ENCODE measurements around the gene OIT3. TPM values are rescaled to one million over a fixed set of nuclear protein-coding genes. Genes with fewer than 3 reads are reported as not detected.

OIT3 gene
- total RNA-seq (under 1 TPM; 0.68 to 0.87 TPM), polyA plus RNA-seq (ENCODE audit: insufficient read depth, low read depth, low replicate concordance) (1.4 TPM)
- long read RNA-seq, donor 1, transcript OIT3-201 (9 exons, 2,365 nt), result major isoform, 5 of 16 reads
- long read RNA-seq, donor 1, partial matches to known transcripts, result 11 of 16 reads
- long read RNA-seq, donor 1, other reads (novel, unspliced or antisense), result 0 of 16 reads
- long read RNA-seq, donor 2, transcript OIT3-201 (9 exons, 2,365 nt), result major isoform, 7 of 22 reads
- long read RNA-seq, donor 2, partial matches to known transcripts, result 15 of 22 reads
- long read RNA-seq, donor 2, other reads (novel, unspliced or antisense), result 0 of 22 reads

- intact Hi-C loops (cut with DNase I; ENCODE audit: low total_unique reads), result no loop called here
- WGBS, 2 donors, result 60 to 67% methylated on average over 4 of the region's 4 CpGs
These were observed at the start of gene OIT3 for GRCh38 chr10:72893136-72893798. Gene OIT3 (plus strand): TSS chr10:72893739. CDS start chr10:72893799, 60 bp downstream.

GRCh38 chr10:72846238-72846637 lies 47.3 kb upstream of the OIT3 start:
- Histone ChIP-seq H3K4me1 (no peaks in the 10 kb centered on the region), H3K27ac (no peak overlapping the region), H3K27me3 (no peaks in the 10 kb centered on the region), H3K36me3 (ENCODE audit: low read depth, missing control alignments) (no peaks in the 10 kb centered on the region), H3K4me3 (no peak overlapping the region), H3K9me3 (no peaks in the 10 kb centered on the region)
- intact Hi-C loops (cut with DNase I; ENCODE audit: low total_unique reads), result no loop called here
- TF ChIP-seq, protein P1, sequence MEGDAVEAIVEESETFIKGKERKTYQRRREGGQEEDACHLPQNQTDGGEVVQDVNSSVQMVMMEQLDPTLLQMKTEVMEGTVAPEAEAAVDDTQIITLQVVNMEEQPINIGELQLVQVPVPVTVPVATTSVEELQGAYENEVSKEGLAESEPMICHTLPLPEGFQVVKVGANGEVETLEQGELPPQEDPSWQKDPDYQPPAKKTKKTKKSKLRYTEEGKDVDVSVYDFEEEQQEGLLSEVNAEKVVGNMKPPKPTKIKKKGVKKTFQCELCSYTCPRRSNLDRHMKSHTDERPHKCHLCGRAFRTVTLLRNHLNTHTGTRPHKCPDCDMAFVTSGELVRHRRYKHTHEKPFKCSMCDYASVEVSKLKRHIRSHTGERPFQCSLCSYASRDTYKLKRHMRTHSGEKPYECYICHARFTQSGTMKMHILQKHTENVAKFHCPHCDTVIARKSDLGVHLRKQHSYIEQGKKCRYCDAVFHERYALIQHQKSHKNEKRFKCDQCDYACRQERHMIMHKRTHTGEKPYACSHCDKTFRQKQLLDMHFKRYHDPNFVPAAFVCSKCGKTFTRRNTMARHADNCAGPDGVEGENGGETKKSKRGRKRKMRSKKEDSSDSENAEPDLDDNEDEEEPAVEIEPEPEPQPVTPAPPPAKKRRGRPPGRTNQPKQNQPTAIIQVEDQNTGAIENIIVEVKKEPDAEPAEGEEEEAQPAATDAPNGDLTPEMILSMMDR (IDR thresholded peaks at IDR 0.05), result no peak
- no peak for TF ChIP-seq POLR2A (IDR thresholded peaks at IDR 0.05)
- 78 to 84% methylated on average over 7 of the region's 7 CpGs for WGBS, 2 donors
- DNase-seq, result no peak

More at GRCh38 chr10:72893136-72893798, at the start of gene OIT3:
- Histone ChIP-seq H3K36me3 (ENCODE audit: low read depth, missing control alignments) (no peaks in the 10 kb centered on the region), H3K27ac (no peak within 1 kb of the TSS), H3K27me3 (no peaks in the 10 kb centered on the region), H3K9me3 (no peaks in the 10 kb centered on the region), H3K4me1 (no peaks in the 10 kb centered on the region), H3K4me3 (no peak within 1 kb of the TSS)
- no peak for TF ChIP-seq POLR2A (IDR thresholded peaks at IDR 0.05)
- TF ChIP-seq, protein P1 (IDR thresholded peaks at IDR 0.05), result no peak
- DNase-seq, result no peak

DNA sequence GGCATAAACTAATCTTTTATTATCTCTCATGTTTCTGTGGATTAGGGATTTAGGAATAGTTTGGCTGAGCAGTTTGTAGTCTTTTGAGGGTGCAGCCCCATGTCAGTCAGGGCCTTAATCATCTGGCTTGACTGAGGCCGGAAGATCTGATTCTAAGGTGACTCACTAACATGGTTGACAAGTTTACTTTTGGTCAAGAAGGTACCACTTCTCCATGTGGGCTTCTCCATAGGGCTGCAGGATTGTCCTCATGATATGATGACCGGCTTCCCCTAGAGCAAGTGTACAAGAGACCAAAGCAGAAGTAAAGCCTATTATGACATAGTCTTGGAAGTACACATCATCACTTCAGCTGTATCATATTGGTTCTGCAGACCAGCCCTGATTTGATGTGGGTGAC lies 45.9 kb upstream of the OIT3 start:
- intact Hi-C loops (cut with DNase I; ENCODE audit: low total_unique reads), result no loop called here
- 90 to 98% methylated on average over 2 of the region's 2 CpGs for WGBS, 2 donors

GRCh38 chr10:72850861-72851260 lies 42.7 kb upstream of the OIT3 start:
- no peaks in the 10 kb centered on the region for H3K4me1 ChIP-seq
- no peaks in the 10 kb centered on the region for H3K36me3 ChIP-seq (ENCODE audit: low read depth, missing control alignments)
- no peak for DNase-seq
- H3K9me3 ChIP-seq, result no peaks in the 10 kb centered on the region
- intact Hi-C loops (cut with DNase I; ENCODE audit: low total_unique reads), result no loop called here
- no peak for TF ChIP-seq POLR2A (IDR thresholded peaks at IDR 0.05)
- TF ChIP-seq, protein P1 (IDR thresholded peaks at IDR 0.05), result no peak
- 90 to 91% methylated on average over 2 of the region's 2 CpGs for WGBS, 2 donors
- no peak overlapping the region for H3K4me3 ChIP-seq
- no peaks in the 10 kb centered on the region for H3K27me3 ChIP-seq
- no peak overlapping the region for H3K27ac ChIP-seq

More for the DNA sequence above, 45.9 kb upstream of the OIT3 start:
- no peak for DNase-seq
- Histone ChIP-seq H3K27ac (no peak overlapping the region), H3K4me3 (no peak overlapping the region), H3K9me3 (no peaks in the 10 kb centered on the region), H3K4me1 (no peaks in the 10 kb centered on the region), H3K36me3 (ENCODE audit: low read depth, missing control alignments) (no peaks in the 10 kb centered on the region), H3K27me3 (no peaks in the 10 kb centered on the region)
- TF ChIP-seq POLR2A (IDR thresholded peaks at IDR 0.05), result no peak
- TF ChIP-seq, protein P1 (IDR thresholded peaks at IDR 0.05), result no peak

Measured in testis (tissue), 5 donors.